DMS53 (cell line): ENCODE results near the gene PCYT1B.

Experiments used
- DNase-seq: peaks from one replicate; lab custom pipeline; 2025; lab: John Stamatoyannopoulos, UW

Gene PCYT1B

DNA sequence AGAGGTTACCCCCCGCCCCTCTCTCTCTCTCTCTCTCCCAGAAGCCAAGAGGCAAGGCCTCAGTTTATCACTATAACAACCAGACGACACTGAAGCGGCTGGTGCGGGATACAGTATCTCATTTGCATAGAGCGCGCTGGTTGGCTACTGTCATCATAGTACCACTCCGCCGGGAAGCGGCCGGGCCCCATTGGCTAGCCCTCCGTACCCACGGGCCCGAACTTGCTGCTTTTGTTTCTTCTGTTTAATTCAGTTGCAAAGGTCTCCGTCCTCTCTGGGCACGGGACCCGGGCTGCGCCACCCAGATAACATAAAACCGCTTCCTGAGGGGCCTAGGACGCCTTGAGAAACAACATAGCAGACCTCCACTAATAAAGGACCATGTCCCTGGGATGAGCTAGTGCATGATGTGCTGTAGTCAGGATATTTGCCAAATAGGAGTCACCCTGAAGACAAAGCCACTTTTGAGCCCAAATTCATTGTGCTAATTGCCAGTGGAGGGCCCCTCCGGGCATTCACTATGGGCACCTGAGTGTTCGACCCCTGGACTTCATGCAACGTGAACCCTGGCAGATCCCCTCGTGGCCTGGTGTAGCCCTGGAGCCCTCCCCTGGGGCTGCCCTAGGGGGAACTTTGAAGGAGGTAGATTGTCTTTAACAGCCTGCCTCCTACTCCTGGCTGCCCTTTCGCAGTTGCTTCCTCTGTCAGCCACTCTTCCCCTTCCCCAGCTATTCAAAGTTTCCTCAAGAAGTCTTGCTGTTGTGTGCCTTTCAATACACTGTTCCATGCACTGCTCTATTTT is at the start of gene PCYT1B:
PCYT1B (minus strand) TSS at position 91 of the 802 bp plus-strand sequence. CDS start 242 bp downstream, outside the sequence.
- peak; percentile 95 for DNase-seq

DNA sequence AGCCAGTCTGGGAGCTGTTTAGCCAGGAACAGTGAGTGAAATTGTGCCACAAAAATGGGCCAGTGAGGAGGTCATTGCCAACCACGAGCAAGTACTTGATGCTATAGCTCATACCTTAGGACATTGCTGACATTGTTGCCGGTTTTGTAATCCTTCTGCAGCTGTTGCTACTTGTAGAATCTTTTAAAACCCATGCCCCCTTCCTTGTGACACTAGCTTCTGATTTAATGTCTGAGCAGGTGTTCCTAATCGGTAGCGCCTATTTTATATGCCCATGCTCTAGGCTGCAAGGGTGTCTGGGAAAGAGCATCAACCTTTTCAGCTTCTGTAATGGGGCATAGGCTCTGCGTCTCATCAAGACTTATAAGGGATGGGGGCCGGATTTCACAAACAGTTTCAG is 49.1 kb upstream of the PCYT1B start:
- DNase-seq = no peak

DNA sequence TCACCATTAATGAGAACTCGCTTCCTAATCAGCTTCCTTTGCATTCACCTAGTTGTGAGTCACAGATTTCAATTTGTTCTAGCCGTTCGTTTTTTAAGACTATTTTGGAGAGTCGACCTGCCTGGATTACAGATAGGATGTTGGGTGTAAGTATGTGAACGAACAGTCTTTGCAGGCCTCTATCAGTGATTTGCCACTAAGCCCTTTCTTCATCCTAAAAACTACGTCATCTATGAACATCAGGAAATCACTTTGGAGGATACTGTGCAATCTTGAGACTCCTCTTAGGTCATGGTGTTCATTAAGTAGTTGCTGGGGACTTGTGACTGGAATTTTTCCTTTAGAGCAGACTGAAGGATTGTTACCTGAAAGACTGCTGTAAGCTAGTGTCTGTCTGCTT is 47.7 kb upstream of the PCYT1B start:
- no peak for DNase-seq

DNA sequence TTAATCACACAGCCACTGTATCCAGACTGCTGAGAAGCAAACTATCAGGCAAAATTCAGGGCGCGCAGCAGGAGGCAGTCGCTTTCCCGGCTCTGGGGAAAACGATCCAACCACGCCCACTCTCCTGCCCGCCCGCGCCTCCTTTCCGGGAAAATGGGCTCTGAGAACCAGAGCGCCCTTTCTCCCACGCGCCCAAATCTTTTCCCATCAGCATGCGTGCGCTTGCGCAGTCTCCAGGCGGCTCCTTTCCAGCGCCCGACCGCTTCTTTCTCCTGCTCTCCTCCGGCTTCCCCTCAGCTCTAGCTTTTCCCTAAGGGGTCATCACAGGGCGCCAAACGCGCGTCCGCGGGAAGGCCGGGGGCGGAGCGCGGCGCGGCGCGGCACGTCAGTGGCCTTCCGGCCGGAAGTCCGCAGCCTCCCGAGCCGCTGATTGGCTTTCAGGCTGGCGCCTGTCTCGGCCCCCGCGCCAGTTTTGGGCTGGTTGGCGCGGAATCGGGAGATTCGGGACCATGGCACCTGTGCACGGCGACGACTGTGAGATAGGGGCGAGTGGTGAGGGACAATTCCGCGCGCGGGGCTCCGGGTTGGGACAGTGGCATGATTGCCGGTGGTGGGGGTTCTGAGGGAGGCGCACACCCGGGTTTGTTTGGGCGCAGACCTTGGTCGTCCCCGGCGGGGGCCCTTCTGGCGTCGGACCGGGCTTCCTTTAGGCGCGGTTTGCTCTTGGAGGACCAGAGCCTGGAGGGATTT is 46.5 kb upstream of the PCYT1B start, which contains the start of gene POLA1:
POLA1 (plus strand) TSS at position 466 of the 750 bp plus-strand sequence; CDS start at position 510, 44 bp downstream.
- peak; percentile 98 for DNase-seq

DNA sequence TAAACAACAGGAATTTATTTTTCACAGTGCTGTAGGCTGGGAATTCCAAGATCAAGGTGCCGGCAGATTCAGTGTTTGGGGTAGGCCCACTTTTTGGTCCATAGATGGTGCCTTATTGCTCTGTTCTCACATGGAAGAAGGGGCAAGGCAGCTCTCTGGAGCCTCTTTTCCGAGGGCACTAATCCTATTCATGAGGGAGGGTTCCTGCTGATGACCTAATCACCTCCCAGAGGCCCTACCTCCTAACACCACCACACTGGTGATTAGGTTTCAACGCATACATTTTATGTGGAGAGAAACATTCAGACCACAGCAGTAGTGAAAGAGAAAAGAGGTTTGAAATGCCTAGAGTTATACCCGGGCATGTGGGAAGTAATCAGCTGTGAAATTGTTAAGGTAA is 45.2 kb upstream of the PCYT1B start:
- DNase-seq = peak; percentile 3

DNA sequence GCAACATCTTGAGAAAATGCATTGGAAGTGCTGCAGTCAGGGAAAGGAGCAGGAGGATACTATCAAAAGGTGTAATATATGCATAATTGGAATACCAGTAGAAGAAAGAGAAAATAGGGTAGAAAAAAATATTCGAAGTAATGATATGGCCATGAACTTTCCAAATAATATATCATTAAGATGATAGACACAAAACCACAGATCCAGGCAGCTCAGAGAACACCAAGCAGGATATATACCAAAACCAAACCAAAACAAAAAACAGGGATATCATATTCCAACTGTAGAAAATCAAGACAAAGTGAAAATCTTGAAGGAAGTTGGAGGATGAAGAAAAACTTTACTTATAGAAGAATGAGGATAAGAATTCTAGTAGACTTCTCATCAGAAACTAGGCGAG is 36.9 kb upstream of the PCYT1B start:
- no peak for DNase-seq

DNA sequence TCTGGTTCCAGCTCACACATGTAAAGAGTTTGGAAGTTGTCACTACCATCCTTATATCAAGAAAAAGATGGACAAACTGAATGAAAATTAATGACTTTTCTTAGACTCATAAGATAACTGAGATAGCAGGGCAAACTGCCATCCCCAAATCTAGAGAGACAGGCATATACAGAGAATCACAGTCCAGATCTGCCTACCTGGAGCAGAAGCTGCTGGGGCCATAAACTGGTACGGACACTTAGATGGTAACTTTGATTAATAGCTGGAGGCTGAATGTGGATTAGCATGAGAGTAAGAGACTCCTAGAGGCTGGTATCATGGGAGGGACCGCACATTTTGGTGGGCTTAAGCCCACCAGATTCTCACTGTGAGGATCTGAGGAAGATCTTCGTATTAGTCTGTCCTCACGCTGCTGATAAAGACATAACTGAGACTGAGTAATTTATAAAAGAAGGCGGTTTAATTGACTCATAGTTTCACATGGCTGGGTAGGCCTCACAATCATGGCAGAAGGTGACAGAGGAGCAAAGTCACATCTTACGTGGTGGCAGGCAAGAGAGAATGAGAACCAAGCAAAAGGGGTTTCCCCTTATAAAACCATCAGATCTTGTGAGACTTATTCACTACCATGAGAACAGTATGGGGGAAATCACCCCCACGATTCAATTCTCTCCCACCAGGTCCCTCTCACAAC is 35.7 kb upstream of the PCYT1B start:
- DNase-seq = no peak

DNA sequence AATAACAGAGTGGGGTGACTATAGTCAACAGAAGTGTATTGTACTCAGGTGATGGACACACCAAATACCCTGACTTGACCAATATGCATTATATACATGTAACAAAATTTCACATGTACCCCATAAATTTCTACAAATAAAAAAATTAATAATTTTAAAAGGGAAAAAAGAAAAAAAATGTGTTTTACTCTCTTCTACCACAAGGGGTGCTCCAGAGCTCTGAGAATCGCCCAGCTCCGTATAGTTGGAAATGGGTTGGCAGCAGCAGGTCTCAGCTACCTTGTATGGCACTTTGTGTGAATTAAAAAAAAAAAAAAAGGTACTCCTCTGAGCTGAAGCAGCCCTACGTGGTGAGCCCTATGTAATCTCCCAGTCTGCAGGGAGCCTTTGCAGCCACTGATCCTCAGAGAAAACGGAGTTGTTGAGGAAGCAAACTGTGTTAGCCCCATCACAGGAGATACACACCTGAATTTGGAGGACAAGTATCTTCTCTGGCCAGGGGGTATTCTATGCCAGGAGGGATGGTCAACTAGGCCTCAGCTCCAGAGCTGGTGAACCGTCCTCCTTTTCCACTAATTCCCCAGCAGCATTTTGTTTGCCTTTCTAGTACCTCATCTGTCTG is 29.4 kb upstream of the PCYT1B start:
- DNase-seq = peak; percentile 72

DNA sequence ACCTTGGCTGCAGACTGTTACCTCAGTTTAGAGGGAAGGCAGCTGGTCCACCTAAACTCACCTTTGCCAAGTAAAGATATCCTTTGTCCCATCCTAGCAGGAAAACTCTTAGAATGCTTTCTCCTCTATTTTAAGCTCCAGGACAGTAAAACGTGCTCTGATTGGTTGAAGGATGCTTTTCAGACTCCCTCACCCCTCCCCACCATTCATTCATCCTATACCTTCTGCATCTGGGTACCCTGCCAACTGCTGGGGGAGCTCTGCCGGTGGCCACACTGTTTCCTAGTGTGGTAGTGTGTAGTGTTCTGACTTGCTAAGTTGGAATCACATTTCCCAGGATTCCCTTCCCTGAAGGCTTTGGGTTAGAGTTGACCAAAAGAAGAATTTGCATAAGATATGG is 26.3 kb upstream of the PCYT1B start:
- no peak for DNase-seq

DNA sequence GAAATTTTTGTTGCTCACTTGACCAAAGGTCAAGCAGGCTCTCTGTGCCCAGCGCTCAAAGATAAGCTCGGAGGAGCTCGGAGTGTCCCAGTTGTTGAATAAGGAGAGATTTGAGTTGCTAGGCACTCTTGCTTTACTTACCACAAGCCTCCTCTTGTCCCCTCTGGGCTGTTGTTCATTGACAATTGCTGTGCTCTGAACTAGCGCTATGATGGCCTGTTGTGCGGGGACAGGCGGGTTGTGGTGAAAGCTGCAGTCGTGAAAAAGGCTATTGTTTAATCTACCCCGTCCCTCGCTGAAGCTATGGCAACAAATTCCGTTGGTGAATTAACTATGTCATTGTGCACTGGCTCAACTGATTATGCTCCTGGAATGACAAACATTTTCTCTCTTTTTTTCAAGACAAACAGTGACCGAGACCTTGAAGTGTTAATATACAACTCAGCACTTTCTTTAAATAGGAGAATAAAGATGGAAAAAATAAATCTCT is 25.6 kb upstream of the PCYT1B start:
- DNase-seq = peak; percentile 43

DNA sequence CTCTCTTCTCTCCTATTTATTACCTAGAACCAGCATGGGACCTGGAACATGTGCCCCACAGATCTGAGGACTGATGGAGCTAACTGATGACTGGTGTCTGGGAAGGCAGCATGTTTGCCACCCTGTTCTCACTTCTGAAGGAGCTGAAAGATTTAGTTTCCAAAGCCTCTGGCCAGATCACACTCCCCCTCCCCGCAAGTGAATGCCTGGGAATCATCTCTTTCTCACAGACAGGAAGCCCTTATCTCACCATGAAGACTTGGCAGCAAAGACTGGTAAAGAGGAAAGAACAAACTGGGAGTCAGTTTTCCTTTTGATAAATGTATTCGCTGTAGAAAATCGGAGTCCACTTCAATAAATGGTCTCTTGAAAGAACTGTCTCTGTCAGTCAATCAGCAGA is 21.0 kb upstream of the PCYT1B start:
- DNase-seq = no peak

DNA sequence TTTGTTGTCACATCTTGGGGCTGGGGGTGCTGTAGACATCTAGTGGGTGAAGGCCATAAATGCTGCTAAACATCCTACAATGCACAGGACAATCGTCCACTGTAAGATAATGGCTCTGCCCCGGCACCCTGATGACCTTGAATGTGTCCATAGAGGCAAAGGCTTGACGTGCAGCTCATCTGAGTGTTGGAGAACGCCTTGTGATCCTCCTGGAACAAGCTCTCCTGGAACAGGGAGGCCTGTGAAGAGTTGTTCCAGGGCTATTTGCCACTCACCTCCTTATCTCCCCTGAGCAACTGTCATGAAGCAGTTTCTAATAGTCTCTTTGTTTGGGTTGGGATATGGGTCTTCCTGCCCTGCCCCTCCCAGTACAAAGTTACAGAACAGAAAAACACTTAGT is 15.2 kb upstream of the PCYT1B start:
- no peak for DNase-seq

DNA sequence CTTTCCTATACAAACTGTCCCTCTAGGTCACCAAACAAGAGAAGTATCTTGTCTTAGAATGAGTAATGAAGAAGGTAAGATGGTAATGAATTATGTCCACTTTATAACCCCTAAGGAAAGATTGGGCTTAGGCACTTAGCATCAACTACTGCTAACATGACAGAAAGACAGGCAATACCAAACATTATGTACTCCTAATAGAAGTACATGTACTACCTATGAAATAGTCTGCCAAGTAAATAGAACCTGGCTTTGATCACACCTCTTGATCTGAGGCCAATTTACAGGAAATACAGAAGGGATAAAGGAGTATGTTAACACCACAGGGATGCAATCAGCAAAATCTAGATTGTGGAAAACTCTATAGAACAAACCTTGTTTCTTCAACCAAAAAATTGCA is 14.1 kb upstream of the PCYT1B start:
- DNase-seq = no peak

DNA sequence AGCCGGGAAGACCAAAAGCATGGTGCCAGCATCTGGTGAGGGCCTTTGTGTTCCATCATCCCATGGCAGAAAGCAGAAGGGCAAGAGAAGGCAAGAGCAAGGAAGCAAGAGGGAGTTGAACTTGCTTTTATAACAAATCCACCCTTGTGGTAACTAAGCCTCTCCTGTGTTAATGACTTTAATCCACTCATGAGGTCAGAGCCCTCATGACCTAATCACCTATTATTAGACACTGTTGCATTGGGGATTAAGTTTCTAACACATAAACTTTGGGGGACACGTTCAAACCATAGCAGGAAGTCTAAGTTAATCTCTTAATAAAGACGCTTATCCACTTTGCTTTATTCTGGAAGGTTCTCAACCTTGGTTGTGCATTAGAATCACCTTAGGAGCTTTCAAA is 12.5 kb upstream of the PCYT1B start:
- no peak for DNase-seq

DNA sequence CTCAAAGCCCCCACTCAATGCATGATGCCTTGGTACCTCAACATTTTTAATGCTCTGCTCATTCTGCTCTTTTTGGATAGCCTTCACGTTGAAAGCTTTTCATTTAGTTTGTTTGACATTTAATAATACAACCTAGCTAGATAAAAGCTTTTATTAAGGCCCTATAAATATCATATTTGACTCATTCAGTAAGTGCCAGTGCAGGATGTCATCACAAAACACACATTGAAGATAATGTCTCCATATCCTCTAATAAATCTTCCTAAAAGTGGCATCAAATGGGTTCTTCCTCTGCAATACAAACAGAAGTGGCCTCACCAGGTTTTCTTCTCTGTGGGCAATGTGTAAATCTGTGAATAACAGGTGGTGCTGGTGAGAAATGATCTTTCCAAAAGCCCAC is 12.0 kb upstream of the PCYT1B start:
- DNase-seq = no peak

DNA sequence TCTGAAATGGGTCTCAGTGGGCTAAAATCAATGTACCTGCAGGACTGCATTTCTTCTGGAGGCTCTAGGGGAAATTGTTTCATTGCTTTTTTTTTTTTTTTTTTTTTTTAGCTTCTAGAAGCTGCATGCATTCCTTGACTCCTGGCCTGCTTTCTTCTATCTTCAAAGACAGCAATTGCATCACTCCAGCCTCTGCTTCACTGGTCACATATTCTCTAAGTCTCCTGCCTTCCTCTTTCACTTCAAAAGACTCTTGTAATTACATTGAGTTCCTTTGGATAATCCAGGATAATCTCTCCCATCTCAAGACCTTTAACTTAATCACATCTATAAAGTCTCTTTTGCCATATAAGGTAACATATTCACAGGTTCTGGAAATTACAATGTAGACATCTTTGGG is 11.3 kb upstream of the PCYT1B start:
- DNase-seq = no peak

DNA sequence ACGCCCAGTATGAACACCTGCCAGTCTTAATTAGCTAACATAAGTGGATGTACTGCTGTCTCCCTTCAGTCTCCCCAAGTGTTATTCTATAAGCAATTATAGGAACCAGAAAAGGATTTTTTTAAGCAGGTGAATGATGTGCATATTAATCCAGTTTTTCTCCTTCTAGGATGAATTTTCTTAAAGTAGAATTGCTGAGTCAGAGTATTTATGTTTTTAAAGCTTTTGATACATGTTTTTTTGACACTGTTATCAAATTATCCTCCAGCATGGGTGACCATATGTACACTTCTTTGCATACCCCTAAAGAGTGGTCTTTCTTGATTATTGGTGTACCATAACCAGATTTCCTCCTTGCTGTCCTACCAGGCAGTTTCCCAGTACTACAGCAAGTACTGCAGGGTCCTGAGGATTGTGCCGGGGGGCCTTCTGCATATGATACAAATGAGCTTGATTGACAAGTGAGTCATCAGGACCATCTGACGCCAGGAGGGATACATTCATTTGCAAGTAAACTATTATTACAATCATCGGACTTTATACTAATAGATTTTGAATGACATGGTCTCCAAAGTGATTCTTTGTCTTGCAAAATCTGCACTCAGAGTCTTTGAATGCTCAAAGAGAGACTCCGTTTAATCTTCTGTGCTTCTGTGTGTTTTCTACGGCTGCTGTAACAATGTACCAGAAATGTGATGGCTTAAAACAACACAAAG is 10.7 kb upstream of the PCYT1B start:
- DNase-seq = peak; percentile 7

DNA sequence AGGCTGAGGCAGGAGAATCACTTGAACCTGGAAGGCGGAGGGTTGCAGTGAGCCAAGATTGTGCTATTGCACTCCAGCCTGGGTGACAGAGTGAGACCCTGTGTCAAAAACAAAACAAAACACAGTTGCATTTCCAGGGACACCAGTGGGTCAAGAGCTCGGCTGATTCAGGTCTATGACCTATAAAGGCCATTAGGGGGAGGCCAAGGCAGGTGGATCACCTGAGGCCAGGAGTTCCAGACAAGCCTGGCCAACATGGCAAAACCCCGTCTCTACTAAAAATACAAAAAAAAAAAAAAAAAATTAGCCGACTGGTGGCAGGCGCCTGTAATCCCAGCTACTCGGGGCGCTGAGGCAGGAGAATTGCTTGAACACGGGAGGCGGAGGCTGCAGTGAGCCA is 8.5 kb upstream of the PCYT1B start:
- peak; percentile 57 for DNase-seq

DNA sequence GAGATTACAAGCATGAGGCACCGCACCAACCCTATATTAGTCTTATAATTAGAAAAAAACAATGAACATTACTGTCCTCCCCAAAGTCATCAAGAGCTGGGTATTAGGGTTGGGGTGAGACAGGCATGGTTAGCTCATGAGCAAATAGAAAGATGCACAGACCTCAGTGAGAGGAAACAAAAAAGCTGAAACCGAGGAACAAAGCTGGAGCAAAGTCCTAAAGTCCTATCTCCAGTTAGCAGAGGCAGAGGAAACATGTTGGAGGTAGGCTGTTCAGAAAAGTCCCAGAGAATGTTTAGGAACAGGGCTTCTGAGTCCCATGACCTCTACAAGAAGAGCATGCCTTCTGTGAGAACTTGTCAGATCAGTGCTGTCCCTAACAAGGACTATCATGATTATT is 4.6 kb upstream of the PCYT1B start:
- no peak for DNase-seq

DNA sequence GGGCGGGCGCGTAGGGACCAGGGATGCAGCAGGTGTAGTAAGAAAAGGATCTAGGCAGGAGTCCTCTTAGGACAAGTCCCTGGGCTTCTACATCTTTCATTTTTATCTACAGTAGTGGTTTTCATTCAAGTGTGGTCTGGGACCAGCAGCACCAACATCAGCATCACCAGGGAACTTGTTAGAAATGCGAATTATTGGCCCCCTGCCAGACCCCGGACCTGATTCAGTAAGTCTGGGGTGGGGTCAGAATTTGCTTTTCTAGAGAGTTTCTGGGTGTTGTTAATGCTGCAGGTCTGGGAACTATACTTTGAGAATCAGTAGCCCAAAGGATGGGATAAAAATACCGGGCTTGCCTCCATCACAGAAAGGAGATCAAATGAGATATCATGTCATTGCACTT is 1.3 kb upstream of the PCYT1B start:
- no peak for DNase-seq

DNA sequence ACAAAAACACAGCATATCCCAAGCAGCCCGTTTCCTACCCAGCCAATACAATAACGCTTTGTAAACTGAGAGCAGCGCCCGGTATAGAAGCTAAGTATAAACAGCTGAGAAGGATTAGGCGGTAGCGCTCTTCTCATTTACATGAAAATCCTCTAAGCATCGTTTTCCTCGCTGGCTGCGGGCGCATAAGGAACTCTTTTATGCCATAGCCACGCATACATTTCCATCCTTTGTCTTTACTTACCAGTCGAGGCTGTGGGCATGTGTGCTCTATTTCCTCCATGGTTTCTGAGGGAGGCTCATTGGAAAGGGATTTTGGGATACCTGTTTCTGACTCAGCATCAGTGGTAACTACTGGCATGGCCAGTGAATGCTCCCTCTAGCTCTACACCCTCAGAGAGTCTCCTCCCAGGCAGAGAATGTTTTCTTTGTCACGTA is 383 bp downstream of the PCYT1B start:
- peak; percentile 82 for DNase-seq
